ENCODE results near the gene SYNJ2BP.

Gene SYNJ2BP

GRCh38 chr14:70392676-70393075 is 24.2 kb downstream of the SYNJ2BP start:
- no peak for DNase-seq (ENCODE audit: low read depth in 3 of 3, low spot score in 1 of 3)

- no peak for DNase-seq (ENCODE audit: low read depth in 3 of 3, low spot score in 1 of 3)
These were observed 25.1 kb downstream of the SYNJ2BP start for GRCh38 chr14:70391493-70392391.

GRCh38 chr14:70382536-70382935 is 34.4 kb downstream of the SYNJ2BP start:
- no peak for DNase-seq (ENCODE audit: low read depth in 3 of 3, low spot score in 1 of 3)

- DNase-seq (ENCODE audit: low read depth in 3 of 3, low spot score in 1 of 3) = no peak
These were observed 36.1 kb downstream of the SYNJ2BP start for GRCh38 chr14:70380824-70381223.

- DNase-seq (ENCODE audit: low read depth in 3 of 3, low spot score in 1 of 3) = no peak
These were observed 38.2 kb downstream of the SYNJ2BP start for GRCh38 chr14:70378696-70379095.

Data from stimulated activated CD4-positive, alpha-beta T cell treated with anti-CD3 and anti-CD28 coated beads, TNF-alpha, amount 100 ng/mL, for 1 hour (primary cell).